KMS-11 (cell line): ENCODE data around the gene NR1H2.

Experiments
- H2AFZ ChIP-seq: fragments of 200-600 bp; sonication (generic); 2 replicates; pipeline ENCODE4 v1.6.1; 2016; ENCODE audit warnings: antibody characterized with exemption, mixed run types, low read depth
- H3K27ac ChIP-seq: fragments of 200-600 bp; sonication (generic); 2 replicates; pipeline ENCODE4 v1.6.1; 2016; ENCODE audit warnings: mild to moderate bottlenecking, mixed run types
- H3K27me3 ChIP-seq: fragments of 200-600 bp; sonication (generic); 2 replicates; pipeline ENCODE4 v1.6.1; 2017; ENCODE audit warnings: mild to moderate bottlenecking, low read depth, mixed run types, moderate library complexity; ENCODE audit not compliant: insufficient read depth
- H3K36me3 ChIP-seq: fragments of 200-600 bp; sonication (generic); 2 replicates; pipeline ENCODE4 v1.6.1; 2017; ENCODE audit warnings: mild to moderate bottlenecking, mixed run types; ENCODE audit not compliant: insufficient read depth
- H3K4me1 ChIP-seq: fragments of 200-600 bp; sonication (generic); 2 replicates; pipeline ENCODE4 v1.6.1; 2016; ENCODE audit warnings: mild to moderate bottlenecking, low read depth, mixed run types; ENCODE audit not compliant: poor library complexity, severe bottlenecking
- H3K4me2 ChIP-seq: fragments of 200-600 bp; sonication (generic); 2 replicates; pipeline ENCODE4 v1.7.0; 2016; ENCODE audit warnings: mild to moderate bottlenecking, mixed run types
- H3K4me3 ChIP-seq: fragments of 200-600 bp; sonication (generic); IDR thresholded peaks from 2 replicates; pipeline ENCODE4 v1.6.1; 2017; ENCODE audit warnings: low read depth, low read length, mixed read lengths; ENCODE audit not compliant: insufficient read depth
- H3K79me2 ChIP-seq: fragments of 200-600 bp; sonication (generic); 2 replicates; pipeline ENCODE4 v1.6.1; 2016; ENCODE audit warnings: low read depth, mixed run types; ENCODE audit not compliant: insufficient read depth
- H3K9ac ChIP-seq: fragments of 200-600 bp; sonication (generic); 2 replicates; pipeline ENCODE4 v1.6.1; 2016; ENCODE audit warnings: mild to moderate bottlenecking, mixed run types
- H4K20me1 ChIP-seq: fragments of 200-600 bp; sonication (generic); 2 replicates; pipeline ENCODE4 v1.6.1; 2016; ENCODE audit warnings: mild to moderate bottlenecking, mixed run types; ENCODE audit not compliant: insufficient read depth
- TF ChIP-seq, protein P1 (sequence below): fragments of 200-600 bp; sonication (generic); conservative IDR thresholded peaks from 2 replicates; pipeline ENCODE4 v1.6.1; 2017; ENCODE audit warnings: low read depth, mild to moderate bottlenecking, antibody characterized with exemption, low read length, moderate library complexity, mixed read lengths

The NR1H2 gene

GRCh38 chr19:50399368-50399745 lies 23.1 kb downstream of the NR1H2 start:
- no peaks in the 10 kb centered on the region for H3K27me3 ChIP-seq
- H4K20me1 ChIP-seq = no peaks in the 10 kb centered on the region
- H3K4me1 ChIP-seq = no peaks in the 10 kb centered on the region
- no peak overlapping the region for H3K27ac ChIP-seq
- no peak overlapping the region for H3K4me2 ChIP-seq
- H3K79me2 ChIP-seq = no peaks in the 10 kb centered on the region; the same call in 1 of the 2 replicates
- no peak overlapping the region for H3K9ac ChIP-seq
- TF ChIP-seq, protein P1, sequence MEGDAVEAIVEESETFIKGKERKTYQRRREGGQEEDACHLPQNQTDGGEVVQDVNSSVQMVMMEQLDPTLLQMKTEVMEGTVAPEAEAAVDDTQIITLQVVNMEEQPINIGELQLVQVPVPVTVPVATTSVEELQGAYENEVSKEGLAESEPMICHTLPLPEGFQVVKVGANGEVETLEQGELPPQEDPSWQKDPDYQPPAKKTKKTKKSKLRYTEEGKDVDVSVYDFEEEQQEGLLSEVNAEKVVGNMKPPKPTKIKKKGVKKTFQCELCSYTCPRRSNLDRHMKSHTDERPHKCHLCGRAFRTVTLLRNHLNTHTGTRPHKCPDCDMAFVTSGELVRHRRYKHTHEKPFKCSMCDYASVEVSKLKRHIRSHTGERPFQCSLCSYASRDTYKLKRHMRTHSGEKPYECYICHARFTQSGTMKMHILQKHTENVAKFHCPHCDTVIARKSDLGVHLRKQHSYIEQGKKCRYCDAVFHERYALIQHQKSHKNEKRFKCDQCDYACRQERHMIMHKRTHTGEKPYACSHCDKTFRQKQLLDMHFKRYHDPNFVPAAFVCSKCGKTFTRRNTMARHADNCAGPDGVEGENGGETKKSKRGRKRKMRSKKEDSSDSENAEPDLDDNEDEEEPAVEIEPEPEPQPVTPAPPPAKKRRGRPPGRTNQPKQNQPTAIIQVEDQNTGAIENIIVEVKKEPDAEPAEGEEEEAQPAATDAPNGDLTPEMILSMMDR = no peak
- no peak overlapping the region for H2AFZ ChIP-seq
- no peaks in the 10 kb centered on the region; the same call in 1 of the 2 replicates for H3K36me3 ChIP-seq
- H3K4me3 ChIP-seq = no peak overlapping the region

DNA sequence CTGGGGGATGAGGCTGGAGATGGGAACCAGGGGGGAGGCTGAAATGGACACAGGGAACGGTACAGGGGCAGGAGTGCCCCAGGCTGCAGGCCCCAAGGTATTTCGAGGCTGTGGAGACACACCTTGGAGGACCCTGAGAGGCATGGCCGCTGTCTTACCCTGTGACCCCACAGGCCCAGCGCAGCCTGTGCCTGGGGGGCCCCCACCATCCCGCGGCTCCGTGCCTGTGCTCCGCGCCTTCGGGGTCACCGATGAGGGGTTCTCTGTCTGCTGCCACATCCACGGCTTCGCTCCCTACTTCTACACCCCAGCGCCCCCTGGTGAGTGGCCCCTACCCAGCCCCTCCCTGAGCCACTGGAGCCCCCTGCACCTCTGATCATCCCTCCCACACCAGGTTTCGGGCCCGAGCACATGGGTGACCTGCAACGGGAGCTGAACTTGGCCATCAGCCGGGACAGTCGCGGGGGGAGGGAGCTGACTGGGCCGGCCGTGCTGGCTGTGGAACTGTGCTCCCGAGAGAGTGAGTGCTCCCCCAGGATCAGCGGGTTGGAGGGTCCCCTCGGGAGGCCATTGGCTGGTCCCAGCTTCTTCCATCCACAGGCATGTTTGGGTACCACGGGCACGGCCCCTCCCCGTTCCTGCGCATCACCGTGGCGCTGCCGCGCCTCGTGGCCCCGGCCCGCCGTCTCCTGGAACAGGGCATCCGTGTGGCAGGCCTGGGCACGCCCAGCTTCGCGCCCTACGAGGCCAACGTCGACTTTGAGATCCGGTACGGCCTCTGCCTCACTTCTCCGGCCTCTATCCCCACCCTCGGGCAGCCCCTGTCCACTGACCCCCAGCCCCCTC lies 25.6 kb downstream of the NR1H2 start:
- no peaks in the 10 kb centered on the region; the same call in 1 of the 2 replicates for H3K36me3 ChIP-seq
- H3K9ac ChIP-seq = no peak overlapping the region
- no peak overlapping the region for H3K27ac ChIP-seq
- H2AFZ ChIP-seq = no peak overlapping the region
- no peak overlapping the region for H3K4me2 ChIP-seq
- no peaks in the 10 kb centered on the region for H4K20me1 ChIP-seq
- H3K79me2 ChIP-seq = no peaks in the 10 kb centered on the region; the same call in 1 of the 2 replicates
- no peaks in the 10 kb centered on the region for H3K4me1 ChIP-seq
- no peak overlapping the region for H3K4me3 ChIP-seq
- TF ChIP-seq, protein P1 = no peak
- H3K27me3 ChIP-seq = no peaks in the 10 kb centered on the region

DNA sequence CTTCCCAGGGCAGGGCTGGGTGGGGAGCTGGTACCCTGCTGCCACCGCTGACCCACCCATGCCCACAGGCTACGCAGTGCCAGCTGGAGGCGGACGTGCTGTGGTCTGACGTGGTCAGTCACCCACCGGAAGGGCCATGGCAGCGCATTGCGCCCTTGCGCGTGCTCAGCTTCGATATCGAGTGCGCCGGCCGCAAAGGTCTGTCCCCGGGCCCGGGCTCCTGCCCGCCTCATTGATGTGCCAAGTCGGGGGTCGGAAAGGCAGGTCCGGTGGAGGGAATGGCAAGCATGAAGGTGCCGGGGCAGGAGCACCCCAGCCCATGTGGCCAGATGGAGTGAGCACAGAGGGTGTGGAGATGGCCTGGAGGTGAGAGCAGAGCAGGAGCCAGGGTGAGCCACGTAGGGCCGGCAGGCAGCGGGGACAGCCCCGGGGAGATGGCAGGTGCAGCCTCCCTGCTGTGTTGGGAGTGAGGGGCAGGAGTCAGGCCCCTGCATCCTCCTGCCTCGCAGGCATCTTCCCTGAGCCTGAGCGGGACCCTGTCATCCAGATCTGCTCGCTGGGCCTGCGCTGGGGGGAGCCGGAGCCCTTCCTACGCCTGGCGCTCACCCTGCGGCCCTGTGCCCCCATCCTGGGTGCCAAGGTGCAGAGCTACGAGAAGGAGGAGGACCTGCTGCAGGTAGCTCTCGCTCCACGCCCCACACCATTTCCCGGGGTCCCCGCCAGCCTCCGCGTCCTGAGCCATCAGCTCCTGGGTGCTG lies 26.5 kb downstream of the NR1H2 start:
- no peaks in the 10 kb centered on the region for H3K79me2 ChIP-seq
- no peak overlapping the region for H3K4me2 ChIP-seq
- H3K4me1 ChIP-seq = no peaks in the 10 kb centered on the region
- no peak overlapping the region for H3K4me3 ChIP-seq
- H2AFZ ChIP-seq = no peak overlapping the region
- no peak overlapping the region for H3K9ac ChIP-seq
- no peaks in the 10 kb centered on the region for H4K20me1 ChIP-seq
- H3K27ac ChIP-seq = no peak overlapping the region
- no peaks in the 10 kb centered on the region; the same call in 1 of the 2 replicates for H3K36me3 ChIP-seq
- TF ChIP-seq, protein P1 = no peak
- H3K27me3 ChIP-seq = no peaks in the 10 kb centered on the region

GRCh38 chr19:50406156-50406820 lies 30.0 kb downstream of the NR1H2 start:
- Histone ChIP-seq H3K4me1 (no peaks in the 10 kb centered on the region), H3K4me3 (no peak overlapping the region), H3K36me3 (no peaks in the 10 kb centered on the region; the same call in 1 of the 2 replicates), H3K4me2 (no peak overlapping the region), H3K27me3 (no peaks in the 10 kb centered on the region), H3K9ac (no peak overlapping the region), H3K27ac (no peak overlapping the region), H4K20me1 (no peaks in the 10 kb centered on the region), H2AFZ (no peak overlapping the region), H3K79me2 (no peaks in the 10 kb centered on the region)
- TF ChIP-seq, protein P1 = no peak
